Loucy (cell line): ENCODE results near the gene RNASE13.

Experiments used
- H2AFZ ChIP-seq: fragments of 200-600 bp; sonication (generic); 2 replicates; pipeline ENCODE4 v1.6.0; 2016; ENCODE audit warnings: antibody characterized with exemption, mild to moderate bottlenecking, low read length, moderate library complexity
- H3F3A ChIP-seq: fragments of 200-600 bp; 2 replicates; pipeline ENCODE4 v1.6.0; 2016; ENCODE audit warnings: antibody characterized with exemption, low read depth, mild to moderate bottlenecking
- H3K27me3 ChIP-seq: fragments of 200-600 bp; sonication (generic); 2 replicates; pipeline ENCODE4 v1.6.1; 2014; ENCODE audit warnings: low read length, mild to moderate bottlenecking; ENCODE audit not compliant: insufficient read depth, poor library complexity, severe bottlenecking
- H3K36me3 ChIP-seq: fragments of 200-600 bp; sonication (generic); 2 replicates; pipeline ENCODE4 v1.6.1; 2016; ENCODE audit warnings: low read length; ENCODE audit not compliant: insufficient read depth
- H3K4me1 ChIP-seq: fragments of 200-600 bp; sonication (generic); 2 replicates; pipeline ENCODE4 v1.5.1; 2014; ENCODE audit warnings: low read length, mild to moderate bottlenecking; ENCODE audit not compliant: insufficient read depth, poor library complexity, severe bottlenecking
- H3K4me2 ChIP-seq: fragments of 200-600 bp; sonication (generic); 2 replicates; pipeline ENCODE4 v1.6.0; 2014; ENCODE audit warnings: antibody characterized with exemption, low read length, low read depth, mild to moderate bottlenecking; ENCODE audit not compliant: poor library complexity, severe bottlenecking
- H3K4me3 ChIP-seq: fragments of 200-600 bp; sonication (generic); 2 replicates; pipeline ENCODE4 v1.5.1; 2014; ENCODE audit warnings: low read length, mild to moderate bottlenecking, mixed read lengths; ENCODE audit not compliant: poor library complexity, severe bottlenecking
- H3K79me2 ChIP-seq: fragments of 200-600 bp; sonication (generic); 2 replicates; pipeline ENCODE4 v1.6.1; 2014; ENCODE audit warnings: low read length; ENCODE audit not compliant: insufficient read depth
- H3K9ac ChIP-seq: fragments of 200-600 bp; sonication (generic); 2 replicates; pipeline ENCODE4 v1.6.0; 2014; ENCODE audit warnings: mild to moderate bottlenecking, low read depth, low read length, moderate library complexity; ENCODE audit not compliant: poor library complexity, severe bottlenecking
- H3K9me2 ChIP-seq: fragments of 200-600 bp; sonication (generic); replicated peaks from 2 replicates; pipeline ENCODE4 v1.6.1; 2016; ENCODE audit warnings: low read depth, low read length, mixed read lengths
- H3K9me3 ChIP-seq: fragments of 200-600 bp; sonication (generic); 2 replicates; pipeline ENCODE4 v1.6.1; 2014; ENCODE audit warnings: mild to moderate bottlenecking, antibody characterized with exemption, low read length, low read depth; ENCODE audit not compliant: insufficient read depth
- H4K20me1 ChIP-seq: fragments of 200-600 bp; sonication (generic); 2 replicates; pipeline ENCODE4 v1.6.0; 2014; ENCODE audit warnings: antibody characterized with exemption, low read length, mild to moderate bottlenecking; ENCODE audit not compliant: insufficient read depth, poor library complexity, severe bottlenecking
- CTCF ChIP-seq: fragments of 200-600 bp; sonication (generic); conservative IDR thresholded peaks from 2 replicates; pipeline ENCODE4 v1.5.1; 2014; ENCODE audit warnings: mild to moderate bottlenecking, antibody characterized with exemption, low read length
- EZH2phosphoT487 ChIP-seq: fragments of 200-600 bp; IDR thresholded peaks from 2 replicates; pipeline ENCODE4 v1.6.1; 2018; ENCODE audit warnings: antibody characterized with exemption, mild to moderate bottlenecking, moderate library complexity, borderline replicate concordance

RNASE13 gene

GRCh38 chr14:21077672-21078071 lies 43.1 kb upstream of the RNASE13 start:
- Histone ChIP-seq H3F3A (no peaks in the 10 kb centered on the region), H3K4me3 (no peak overlapping the region), H4K20me1 (no peaks in the 10 kb centered on the region), H3K79me2 (no peaks in the 10 kb centered on the region), H3K27me3 (no peaks in the 10 kb centered on the region), H3K4me2 (no peak overlapping the region), H3K9me2 (no peaks in the 10 kb centered on the region), H3K36me3 (no peaks in the 10 kb centered on the region), H3K9ac (no peak overlapping the region), H3K9me3 (no peaks in the 10 kb centered on the region), H3K4me1 (peaks cover 5% of the 10 kb centered on the region), H2AFZ (no peak overlapping the region)
- TF ChIP-seq CTCF (no peak), EZH2phosphoT487 (no peak)

DNA sequence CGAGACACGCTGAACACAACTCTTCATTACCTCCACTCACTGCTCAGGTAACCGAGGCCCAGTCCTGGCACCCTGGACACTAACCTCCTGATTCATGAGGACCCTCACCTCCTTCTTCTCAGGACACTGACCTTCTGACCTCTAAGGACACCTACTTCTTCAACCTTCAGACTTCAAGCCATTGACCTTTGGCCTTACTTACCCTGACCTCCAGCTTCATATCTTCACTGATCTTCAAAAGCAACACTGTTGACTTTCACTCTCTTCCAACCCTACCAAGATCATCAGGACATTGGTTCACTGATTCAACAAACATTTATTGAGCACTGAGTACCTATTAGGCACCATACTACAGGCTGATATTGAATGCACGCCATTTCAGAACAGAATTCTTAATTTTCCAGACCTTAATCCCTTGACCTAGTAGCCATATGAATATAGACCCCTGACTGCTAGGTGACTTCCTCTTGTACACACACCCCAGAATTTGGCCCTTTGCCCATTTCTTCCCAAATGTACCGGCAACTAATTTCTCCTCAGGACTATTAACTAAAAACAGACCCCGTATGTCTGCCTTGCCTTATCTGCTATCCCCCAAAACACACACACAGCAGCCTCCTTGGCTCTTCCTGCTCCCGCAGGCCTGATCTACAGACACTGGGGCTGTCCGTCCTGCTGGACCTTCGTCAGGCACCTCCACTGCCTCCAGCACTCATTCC lies 41.3 kb upstream of the RNASE13 start:
- H3K4me1 ChIP-seq = peaks cover 19% of the 10 kb centered on the region
- no peak overlapping the region for H3K4me3 ChIP-seq
- H3K9me2 ChIP-seq = no peaks in the 10 kb centered on the region
- H4K20me1 ChIP-seq = no peaks in the 10 kb centered on the region
- no peaks in the 10 kb centered on the region for H3K36me3 ChIP-seq
- H3K4me2 ChIP-seq = no peak overlapping the region
- H3K9me3 ChIP-seq = no peaks in the 10 kb centered on the region
- no peaks in the 10 kb centered on the region for H3K79me2 ChIP-seq
- no peak overlapping the region for H3K9ac ChIP-seq
- TF ChIP-seq CTCF (no peak), EZH2phosphoT487 (no peak)
- no peaks in the 10 kb centered on the region for H3K27me3 ChIP-seq
- H2AFZ ChIP-seq = no peak overlapping the region
- no peaks in the 10 kb centered on the region for H3F3A ChIP-seq

DNA sequence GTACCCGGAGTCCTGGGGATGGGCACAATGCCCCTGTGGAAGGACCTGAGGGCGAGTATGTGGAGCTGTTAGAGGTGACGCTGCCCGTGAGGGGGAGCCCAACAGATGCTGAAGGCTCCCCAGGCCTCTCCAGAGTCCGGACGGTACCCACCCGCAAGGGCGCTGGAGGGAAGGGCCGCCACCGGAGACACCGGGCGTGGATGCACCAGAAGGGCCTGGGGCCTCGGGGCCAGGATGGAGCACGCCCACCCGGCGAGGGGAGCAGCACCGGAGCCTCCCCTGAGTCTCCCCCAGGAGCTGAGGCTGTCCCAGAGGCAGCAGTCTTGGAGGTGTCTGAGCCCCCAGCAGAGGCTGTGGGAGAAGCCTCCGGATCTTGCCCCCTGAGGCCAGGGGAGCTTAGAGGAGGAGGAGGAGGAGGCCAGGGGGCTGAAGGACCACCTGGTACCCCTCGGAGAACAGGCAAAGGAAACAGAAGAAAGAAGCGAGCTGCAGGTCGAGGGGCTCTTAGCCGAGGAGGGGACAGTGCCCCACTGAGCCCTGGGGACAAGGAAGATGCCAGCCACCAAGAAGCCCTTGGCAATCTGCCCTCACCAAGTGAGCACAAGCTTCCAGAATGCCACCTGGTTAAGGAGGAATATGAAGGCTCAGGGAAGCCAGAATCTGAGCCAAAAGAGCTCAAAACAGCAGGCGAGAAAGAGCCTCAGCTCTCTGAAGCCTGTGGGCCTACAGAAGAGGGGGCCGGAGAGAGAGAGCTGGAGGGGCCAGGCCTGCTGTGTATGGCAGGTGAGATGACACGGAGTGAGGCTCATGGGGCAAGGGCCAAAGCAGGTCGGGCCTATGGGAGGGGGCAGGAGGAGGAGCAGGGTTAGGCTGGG lies 40.0 kb upstream of the RNASE13 start:
- no peak overlapping the region for H3K4me2 ChIP-seq
- H3K9ac ChIP-seq = no peak overlapping the region
- no peak overlapping the region for H2AFZ ChIP-seq
- no peaks in the 10 kb centered on the region for H3K27me3 ChIP-seq
- H4K20me1 ChIP-seq = no peaks in the 10 kb centered on the region
- H3K9me3 ChIP-seq = no peaks in the 10 kb centered on the region
- H3K4me1 ChIP-seq = peaks cover 25% of the 10 kb centered on the region
- no peaks in the 10 kb centered on the region for H3K9me2 ChIP-seq
- no peaks in the 10 kb centered on the region for H3K36me3 ChIP-seq
- no peaks in the 10 kb centered on the region for H3F3A ChIP-seq
- no peak overlapping the region for H3K4me3 ChIP-seq
- no peaks in the 10 kb centered on the region for H3K79me2 ChIP-seq
- TF ChIP-seq CTCF (no peak), EZH2phosphoT487 (no peak)
